ENCODE data around the gene TESMIN.

DNA sequence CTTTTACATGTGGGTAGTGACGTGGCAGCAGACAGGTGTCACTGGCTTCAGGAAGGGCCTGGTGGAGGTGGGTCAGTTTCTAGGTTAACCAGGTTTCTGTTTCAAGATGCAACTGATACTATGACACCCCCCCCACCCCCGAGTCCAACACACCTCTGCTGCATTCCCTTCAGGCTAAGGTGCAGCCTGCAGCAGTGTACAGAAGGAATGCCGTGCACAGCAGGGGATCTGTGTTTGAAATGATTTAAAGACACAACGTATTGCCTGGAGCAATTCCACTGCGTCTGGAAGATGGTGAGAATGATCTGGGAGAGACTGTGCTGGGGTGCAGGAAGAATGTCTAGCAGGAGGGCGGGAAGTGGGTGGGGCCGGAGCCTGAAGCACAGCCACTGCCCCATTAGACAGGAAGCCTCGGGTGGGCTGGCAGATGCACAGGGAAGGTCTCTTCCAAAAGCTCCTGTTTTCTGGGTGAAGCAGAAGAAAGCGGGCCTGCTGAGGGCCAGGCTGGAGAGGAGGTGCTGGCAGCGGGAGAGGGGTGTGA is 11.9 kb upstream of the TESMIN start:
- TF ChIP-seq, protein P1, sequence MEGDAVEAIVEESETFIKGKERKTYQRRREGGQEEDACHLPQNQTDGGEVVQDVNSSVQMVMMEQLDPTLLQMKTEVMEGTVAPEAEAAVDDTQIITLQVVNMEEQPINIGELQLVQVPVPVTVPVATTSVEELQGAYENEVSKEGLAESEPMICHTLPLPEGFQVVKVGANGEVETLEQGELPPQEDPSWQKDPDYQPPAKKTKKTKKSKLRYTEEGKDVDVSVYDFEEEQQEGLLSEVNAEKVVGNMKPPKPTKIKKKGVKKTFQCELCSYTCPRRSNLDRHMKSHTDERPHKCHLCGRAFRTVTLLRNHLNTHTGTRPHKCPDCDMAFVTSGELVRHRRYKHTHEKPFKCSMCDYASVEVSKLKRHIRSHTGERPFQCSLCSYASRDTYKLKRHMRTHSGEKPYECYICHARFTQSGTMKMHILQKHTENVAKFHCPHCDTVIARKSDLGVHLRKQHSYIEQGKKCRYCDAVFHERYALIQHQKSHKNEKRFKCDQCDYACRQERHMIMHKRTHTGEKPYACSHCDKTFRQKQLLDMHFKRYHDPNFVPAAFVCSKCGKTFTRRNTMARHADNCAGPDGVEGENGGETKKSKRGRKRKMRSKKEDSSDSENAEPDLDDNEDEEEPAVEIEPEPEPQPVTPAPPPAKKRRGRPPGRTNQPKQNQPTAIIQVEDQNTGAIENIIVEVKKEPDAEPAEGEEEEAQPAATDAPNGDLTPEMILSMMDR (IDR thresholded peaks at IDR 0.05 in 4 of 5, conservative IDR thresholded peaks at IDR 0.05 in 1 of 5) = no peak
- TF ChIP-seq POLR2A (IDR thresholded peaks at IDR 0.05) = no peak
